HUES48 (cell line): ENCODE data around the gene DDX60.
"Not testable (repeated sequence)": the region's sequence is repeated elsewhere in the genome, so short reads cannot be mapped to it uniquely, and the experiment has no call there.

Source experiments
- H3K27ac ChIP-seq: one replicate; pipeline ENCODE4 v1.7.0; 2013; ENCODE audit warnings: low read depth, low read length, inconsistent platforms
- H3K27me3 ChIP-seq: 2 replicates; pipeline ENCODE4 v1.6.1; 2013; ENCODE audit warnings: mild to moderate bottlenecking, low read length; ENCODE audit not compliant: control insufficient read depth, insufficient read depth
- H3K36me3 ChIP-seq: 2 replicates; pipeline ENCODE4 v1.6.1; 2013; ENCODE audit warnings: low read length; ENCODE audit not compliant: control insufficient read depth, insufficient read depth
- H3K4me1 ChIP-seq: 2 replicates; pipeline ENCODE4 v1.6.1; 2013; ENCODE audit warnings: mild to moderate bottlenecking, low read length; ENCODE audit not compliant: control insufficient read depth, insufficient read depth
- H3K4me3 ChIP-seq: 2 replicates; pipeline ENCODE4 v1.5.1; 2013; ENCODE audit warnings: mild to moderate bottlenecking, low read depth, low read length
- H3K9ac ChIP-seq: 2 replicates; pipeline ENCODE4 v1.6.1; 2013; ENCODE audit warnings: mild to moderate bottlenecking, low read depth, low read length, moderate library complexity
- H3K9me3 ChIP-seq: 2 replicates; pipeline ENCODE4 v1.6.1; 2013; ENCODE audit warnings: low read length; ENCODE audit not compliant: control insufficient read depth, insufficient read depth

Gene DDX60

GRCh38 chr4:168263039-168263438 lies 55.5 kb downstream of the DDX60 start:
- Histone ChIP-seq H3K4me3 (no peak overlapping the region), H3K36me3 (no peaks in the 10 kb centered on the region), H3K27me3 (no peaks in the 10 kb centered on the region), H3K4me1 (no peaks in the 10 kb centered on the region), H3K9me3 (no peaks in the 10 kb centered on the region), H3K27ac (no peak overlapping the region), H3K9ac (no peak overlapping the region)

- Histone ChIP-seq H3K27ac (no peak overlapping the region), H3K4me1 (peaks cover 7% of the 10 kb centered on the region), H3K9me3 (no peaks in the 10 kb centered on the region), H3K4me3 (no peak overlapping the region), H3K36me3 (no peaks in the 10 kb centered on the region), H3K27me3 (no peaks in the 10 kb centered on the region), H3K9ac (no peak overlapping the region)
Observed at GRCh38 chr4:168259096-168259495, 59.5 kb downstream of the DDX60 start.

- Histone ChIP-seq H3K9ac (no peak overlapping the region), H3K4me1 (peaks cover 7% of the 10 kb centered on the region), H3K9me3 (no peaks in the 10 kb centered on the region), H3K27ac (no peak overlapping the region), H3K36me3 (no peaks in the 10 kb centered on the region), H3K4me3 (no peak overlapping the region), H3K27me3 (no peaks in the 10 kb centered on the region)
Observed at GRCh38 chr4:168257768-168258167, 60.8 kb downstream of the DDX60 start.

- Histone ChIP-seq H3K36me3 (no peaks in the 10 kb centered on the region), H3K4me3 (no peak overlapping the region), H3K9me3 (peaks cover 10% of the 10 kb centered on the region), H3K27me3 (no peaks in the 10 kb centered on the region), H3K9ac (no peak overlapping the region), H3K4me1 (no peaks in the 10 kb centered on the region), H3K27ac (no peak overlapping the region)
Observed at GRCh38 chr4:168248176-168248710, 70.3 kb downstream of the DDX60 start.

- Histone ChIP-seq H3K27me3 (no peaks in the 10 kb centered on the region), H3K27ac (no peak overlapping the region), H3K9me3 (peaks cover 16% of the 10 kb centered on the region), H3K4me1 (no peaks in the 10 kb centered on the region), H3K9ac (no peak overlapping the region), H3K36me3 (no peaks in the 10 kb centered on the region), H3K4me3 (no peak overlapping the region)
Observed at GRCh38 chr4:168247603-168248002, 70.9 kb downstream of the DDX60 start.

- Histone ChIP-seq H3K36me3 (no peaks in the 10 kb centered on the region), H3K4me1 (no peaks in the 10 kb centered on the region), H3K27ac (no peak overlapping the region), H3K9ac (no peak overlapping the region), H3K4me3 (no peak overlapping the region), H3K9me3 (peaks cover 25% of the 10 kb centered on the region), H3K27me3 (no peaks in the 10 kb centered on the region)
Observed at GRCh38 chr4:168241953-168242352, 76.6 kb downstream of the DDX60 start.

- Histone ChIP-seq H3K4me3 (no peak overlapping the region), H3K27ac (no peak overlapping the region), H3K9me3 (peaks cover 25% of the 10 kb centered on the region), H3K9ac (no peak overlapping the region), H3K27me3 (no peaks in the 10 kb centered on the region), H3K36me3 (no peaks in the 10 kb centered on the region), H3K4me1 (no peaks in the 10 kb centered on the region)
Observed at GRCh38 chr4:168240821-168241220, 77.7 kb downstream of the DDX60 start.

GRCh38 chr4:168221301-168221700 lies 97.3 kb downstream of the DDX60 start:
- no peaks in the 10 kb centered on the region for H3K36me3 ChIP-seq
- no peak overlapping the region for H3K4me3 ChIP-seq
- no peak overlapping the region for H3K27ac ChIP-seq
- no peaks in the 10 kb centered on the region for H3K4me1 ChIP-seq
- no peak overlapping the region for H3K9ac ChIP-seq
- no peaks in the 10 kb centered on the region for H3K27me3 ChIP-seq
- no peaks in the 10 kb centered on the region for H3K9me3 ChIP-seq

GRCh38 chr4:168220893-168221292 lies 97.7 kb downstream of the DDX60 start:
- Histone ChIP-seq H3K36me3 (no peaks in the 10 kb centered on the region), H3K4me1 (no peaks in the 10 kb centered on the region), H3K27me3 (no peaks in the 10 kb centered on the region), H3K27ac (no peak overlapping the region), H3K9me3 (no peaks in the 10 kb centered on the region), H3K9ac (no peak overlapping the region), H3K4me3 (no peak overlapping the region)

- Histone ChIP-seq H3K4me1 (no peaks in the 10 kb centered on the region), H3K9ac (no peak overlapping the region)
Observed at GRCh38 chr4:168218645-168219044, 99.9 kb downstream of the DDX60 start.

GRCh38 chr4:168213511-168213910 lies 105.0 kb downstream of the DDX60 start:
- not testable (repeated sequence) for H3K4me3 ChIP-seq

More at GRCh38 chr4:168218645-168219044, 99.9 kb downstream of the DDX60 start:
- no peaks in the 10 kb centered on the region for H3K36me3 ChIP-seq
- H3K27me3 ChIP-seq = no peaks in the 10 kb centered on the region
- no peaks in the 10 kb centered on the region for H3K9me3 ChIP-seq
- H3K4me3 ChIP-seq = no peak overlapping the region
- H3K27ac ChIP-seq = no peak overlapping the region

GRCh38 chr4:168212656-168213055 lies 105.9 kb downstream of the DDX60 start:
- H3K27me3 ChIP-seq = no peaks in the 10 kb centered on the region
- no peak overlapping the region for H3K9ac ChIP-seq
- H3K27ac ChIP-seq = no peak overlapping the region
- no peaks in the 10 kb centered on the region for H3K36me3 ChIP-seq
- H3K4me1 ChIP-seq = no peaks in the 10 kb centered on the region
- H3K4me3 ChIP-seq = no peak overlapping the region
- H3K9me3 ChIP-seq = no peaks in the 10 kb centered on the region

More at GRCh38 chr4:168213511-168213910, 105.0 kb downstream of the DDX60 start:
- H3K27me3 ChIP-seq, H3K9me3 ChIP-seq, H3K4me1 ChIP-seq, H3K27ac ChIP-seq, H3K36me3 ChIP-seq, H3K9ac ChIP-seq: not testable (repeated sequence)
